Keratinocyte (primary cell): ENCODE results near the gene ASTN2. TPM values are rescaled to one million over a fixed set of nuclear protein-coding genes. Genes with fewer than 3 reads are reported as not detected.

Experiments
- DNase-seq: peaks from one replicate; pipeline ENCODE4 v3.0.0-alpha.2; 2011; ENCODE audit warnings: low read depth, missing footprints, low spot score
- FAIRE-seq: peaks from 2 replicates; lab custom pipeline; 2011; peaks lifted over from hg19 to GRCh38; lab: Jason Lieb, UNC
- H2AFZ ChIP-seq: 2 replicates; pipeline ENCODE4 v1.6.0; 2012; ENCODE audit warnings: low read length, control low read depth, inconsistent platforms; ENCODE audit not compliant: control insufficient read depth
- H3K27ac ChIP-seq: 2 replicates; pipeline ENCODE4 v1.5.1; 2011; ENCODE audit warnings: low read length; ENCODE audit not compliant: control insufficient read depth, insufficient read depth
- H3K27me3 ChIP-seq: 3 replicates; pipeline ENCODE4 v1.6.0; 2011; ENCODE audit warnings: low read length; ENCODE audit not compliant: control insufficient read depth, insufficient read depth; ENCODE audit errors: extremely low read depth
- H3K36me3 ChIP-seq, 2 experiments: 2 replicates in 1 of 2; 3 replicates in 1 of 2; pipeline ENCODE4 v1.5.1; 2011; ENCODE audit warnings: low read length in 2 of 2, mild to moderate bottlenecking in 1 of 2; ENCODE audit not compliant: control insufficient read depth in 2 of 2, insufficient read depth in 2 of 2; ENCODE audit errors: extremely low read depth in 1 of 2
- H3K4me1 ChIP-seq: 3 replicates; pipeline ENCODE4 v1.5.1; 2011; ENCODE audit warnings: low read length; ENCODE audit not compliant: control insufficient read depth, insufficient read depth; ENCODE audit errors: extremely low read depth
- H3K4me2 ChIP-seq: 3 replicates; pipeline ENCODE4 v1.6.0; 2011; ENCODE audit warnings: low read depth, low read length; ENCODE audit not compliant: control insufficient read depth, insufficient read depth; ENCODE audit errors: extremely low read depth
- H3K4me3 ChIP-seq, 3 experiments: fragments of 200-600 bp in 1 of 3; sonication (generic) in 1 of 3; 2 replicates in 2 of 3; 3 replicates in 1 of 3; pipeline ENCODE4 v1.5.1; 2011 to 2016; ENCODE audit warnings: low read length in 3 of 3, mild to moderate bottlenecking in 3 of 3, control low read depth in 2 of 3, inconsistent platforms in 1 of 3, low read depth in 1 of 3, mixed read lengths in 1 of 3, mixed run types in 1 of 3, moderate library complexity in 1 of 3; ENCODE audit not compliant: control insufficient read depth in 2 of 3, insufficient read depth in 2 of 3; ENCODE audit errors: extremely low read depth in 1 of 3
- H3K79me2 ChIP-seq: 2 replicates; pipeline ENCODE4 v1.6.0; 2012; ENCODE audit warnings: low read length; ENCODE audit not compliant: control insufficient read depth, insufficient read depth
- H3K9ac ChIP-seq: 3 replicates; pipeline ENCODE4 v1.6.0; 2011; ENCODE audit warnings: low read length; ENCODE audit not compliant: control insufficient read depth, insufficient read depth; ENCODE audit errors: extremely low read depth
- H3K9me1 ChIP-seq: 3 replicates; pipeline ENCODE4 v1.6.0; 2011; ENCODE audit warnings: low read length; ENCODE audit not compliant: control insufficient read depth, insufficient read depth; ENCODE audit errors: extremely low read depth
- H3K9me3 ChIP-seq: 2 replicates; pipeline ENCODE4 v1.5.1; 2012; ENCODE audit warnings: low read depth, low read length; ENCODE audit not compliant: control insufficient read depth
- H4K20me1 ChIP-seq: 3 replicates; pipeline ENCODE4 v1.6.0; 2011; ENCODE audit warnings: low read length; ENCODE audit not compliant: control insufficient read depth, insufficient read depth; ENCODE audit errors: extremely low read depth
- EZH2 ChIP-seq: IDR thresholded peaks from one replicate; pipeline ENCODE4 v1.6.1; 2012; ENCODE audit warnings: inconsistent platforms, mild to moderate bottlenecking, low read length, moderate library complexity
- dilution Hi-C: fragments of 300-500 bp; cut with MboI; formaldehyde crosslinking; loops from one replicate; pipeline ENCODE4 v1.7.0; 2020; ENCODE audit warnings: low sequenced_read_pairs; ENCODE audit not compliant: extremely low pct_ligation_motif_present
- polyA plus RNA-seq, 5 experiments: library from polyadenylated mRNA; depleted of rRNA in 3 of 5; stranded (reverse) in 3 of 5; stranded (forward) in 1 of 5; unstranded in 1 of 5; fragments of >200 nt; gene quantifications; 1 replicate in 1 of 5; 2 replicates in 3 of 5; 3 replicates in 1 of 5; pipeline versions ENCODE4 v1.2.1 to v1.2.3, GENCODE V29; 2011 to 2012; ENCODE audit warnings: missing spikeins in 2 of 5, low read depth in 1 of 5, low replicate concordance in 1 of 5
- TF ChIP-seq, protein P1 (sequence below), 3 experiments: IDR thresholded peaks in 1 of 3; conservative IDR thresholded peaks in 1 of 3; optimal IDR thresholded peaks in 1 of 3; 2 replicates in 2 of 3; 3 replicates in 1 of 3; pipeline versions ENCODE3 to v1.5.1; 2011; ENCODE audit warnings: low read length in 3 of 3, mild to moderate bottlenecking in 3 of 3, moderate library complexity in 2 of 3, control low read depth in 1 of 3, inconsistent platforms in 1 of 3; ENCODE audit not compliant: insufficient read depth in 2 of 3; ENCODE audit errors: extremely low read depth in 1 of 3

Gene ASTN2
- polyA plus RNA-seq, 1 donor (not counting 4 experiments of a cell fraction or from before 2014, with no cell fraction given), result 0.31 TPM

DNA sequence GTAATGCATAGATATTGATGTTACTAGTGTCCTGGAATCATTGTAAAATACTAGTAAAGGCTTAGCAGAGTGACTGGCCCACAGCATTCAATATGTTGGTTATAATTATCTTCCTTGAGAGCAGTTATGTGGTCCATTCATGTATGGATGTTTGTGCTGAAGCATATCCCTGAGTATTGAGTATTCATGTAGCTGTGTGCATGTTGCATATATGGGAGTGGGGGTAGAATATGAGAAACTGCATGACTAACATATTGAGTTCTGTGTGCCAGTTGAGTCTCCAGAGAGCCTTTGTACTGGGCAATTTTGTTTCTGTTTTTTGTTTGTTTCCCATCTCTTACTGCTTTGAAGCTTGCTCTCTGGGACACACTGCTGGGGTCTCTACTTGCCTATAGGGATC is 950.4 kb downstream of the ASTN2 start:
- no peaks in the 10 kb centered on the region for H3K79me2 ChIP-seq
- H3K36me3 ChIP-seq, result no peaks in the 10 kb centered on the region
- no peak overlapping the region for H3K4me2 ChIP-seq
- H4K20me1 ChIP-seq, result no peaks in the 10 kb centered on the region
- H3K9me3 ChIP-seq, result no peaks in the 10 kb centered on the region
- TF ChIP-seq EZH2, result no peak
- H2AFZ ChIP-seq, result no peak overlapping the region
- no peak overlapping the region for H3K9ac ChIP-seq
- no peak overlapping the region for H3K27ac ChIP-seq
- dilution Hi-C loops, result no loop called here
- DNase-seq, result no peak
- FAIRE-seq, result no peak
- H3K27me3 ChIP-seq, result peaks cover 6% of the 10 kb centered on the region
- H3K4me3 ChIP-seq, result no peak overlapping the region
- H3K4me1 ChIP-seq, result no peaks in the 10 kb centered on the region
- no peaks in the 10 kb centered on the region for H3K9me1 ChIP-seq

DNA sequence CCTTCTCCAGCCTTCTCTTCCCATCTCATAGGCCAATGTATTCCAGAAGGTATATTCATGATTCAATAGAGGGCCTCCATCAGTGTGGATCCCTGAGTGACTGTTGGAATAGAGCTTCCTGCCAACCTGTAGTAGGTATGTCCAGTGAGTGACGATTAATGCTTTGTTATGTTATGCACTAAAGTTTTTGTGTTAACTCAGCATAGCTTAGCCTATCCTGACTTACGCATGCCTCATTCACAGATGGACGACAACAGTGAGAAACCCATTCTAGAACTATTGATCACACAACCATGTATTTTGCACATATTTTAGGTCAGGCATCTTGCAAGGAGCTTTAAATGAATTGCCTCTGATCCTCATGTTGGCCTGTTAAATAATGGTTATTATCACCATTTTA is 953.2 kb downstream of the ASTN2 start:
- Histone ChIP-seq H3K9me1 (no peaks in the 10 kb centered on the region), H3K27ac (no peak overlapping the region), H3K27me3 (peaks cover 6% of the 10 kb centered on the region), H3K4me3 (no peak overlapping the region), H3K9me3 (no peaks in the 10 kb centered on the region), H3K79me2 (no peaks in the 10 kb centered on the region), H2AFZ (no peak overlapping the region), H3K4me1 (no peaks in the 10 kb centered on the region), H4K20me1 (no peaks in the 10 kb centered on the region), H3K9ac (no peak overlapping the region), H3K36me3 (no peaks in the 10 kb centered on the region), H3K4me2 (no peak overlapping the region)
- dilution Hi-C loops, result no loop called here
- DNase-seq (no peak), FAIRE-seq (no peak)
- TF ChIP-seq, protein P1, sequence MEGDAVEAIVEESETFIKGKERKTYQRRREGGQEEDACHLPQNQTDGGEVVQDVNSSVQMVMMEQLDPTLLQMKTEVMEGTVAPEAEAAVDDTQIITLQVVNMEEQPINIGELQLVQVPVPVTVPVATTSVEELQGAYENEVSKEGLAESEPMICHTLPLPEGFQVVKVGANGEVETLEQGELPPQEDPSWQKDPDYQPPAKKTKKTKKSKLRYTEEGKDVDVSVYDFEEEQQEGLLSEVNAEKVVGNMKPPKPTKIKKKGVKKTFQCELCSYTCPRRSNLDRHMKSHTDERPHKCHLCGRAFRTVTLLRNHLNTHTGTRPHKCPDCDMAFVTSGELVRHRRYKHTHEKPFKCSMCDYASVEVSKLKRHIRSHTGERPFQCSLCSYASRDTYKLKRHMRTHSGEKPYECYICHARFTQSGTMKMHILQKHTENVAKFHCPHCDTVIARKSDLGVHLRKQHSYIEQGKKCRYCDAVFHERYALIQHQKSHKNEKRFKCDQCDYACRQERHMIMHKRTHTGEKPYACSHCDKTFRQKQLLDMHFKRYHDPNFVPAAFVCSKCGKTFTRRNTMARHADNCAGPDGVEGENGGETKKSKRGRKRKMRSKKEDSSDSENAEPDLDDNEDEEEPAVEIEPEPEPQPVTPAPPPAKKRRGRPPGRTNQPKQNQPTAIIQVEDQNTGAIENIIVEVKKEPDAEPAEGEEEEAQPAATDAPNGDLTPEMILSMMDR (optimal IDR thresholded peaks at IDR 0.05 in 1 of 3, IDR thresholded peaks at IDR 0.05 in 1 of 3, conservative IDR thresholded peaks at IDR 0.05 in 1 of 3; ENCODE audit: extremely low read depth in 1 of 3, insufficient read depth in 2 of 3, low read length in 3 of 3), result no peak
- TF ChIP-seq EZH2, result no peak

DNA sequence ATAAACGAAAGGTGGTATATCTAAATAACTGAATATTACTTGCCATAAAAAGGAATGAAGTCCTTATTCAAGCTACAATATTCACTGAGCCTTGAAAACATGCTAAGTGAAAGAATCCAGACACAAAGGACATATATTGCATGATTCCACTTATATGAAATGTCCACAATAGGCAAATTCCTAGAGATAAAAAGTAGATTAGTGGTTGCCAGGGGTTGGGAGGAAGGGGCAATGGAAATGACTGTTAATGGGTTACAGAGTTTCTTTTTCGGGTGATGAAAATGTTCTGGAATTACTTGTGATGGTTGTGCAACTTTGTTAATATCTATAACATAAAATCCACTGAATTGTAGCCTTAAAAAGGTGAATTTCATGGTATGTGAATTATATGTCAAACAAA is 954.8 kb downstream of the ASTN2 start:
- FAIRE-seq (no peak), DNase-seq (no peak)
- no peak overlapping the region for H3K4me3 ChIP-seq
- no peaks in the 10 kb centered on the region for H4K20me1 ChIP-seq
- H3K79me2 ChIP-seq, result no peaks in the 10 kb centered on the region
- H3K36me3 ChIP-seq, result no peaks in the 10 kb centered on the region
- no peaks in the 10 kb centered on the region for H3K9me3 ChIP-seq
- no peak overlapping the region for H3K9ac ChIP-seq
- H2AFZ ChIP-seq, result no peak overlapping the region
- no peak overlapping the region for H3K4me2 ChIP-seq
- dilution Hi-C loops, result no loop called here
- TF ChIP-seq, protein P1 (optimal IDR thresholded peaks at IDR 0.05 in 1 of 3, IDR thresholded peaks at IDR 0.05 in 1 of 3, conservative IDR thresholded peaks at IDR 0.05 in 1 of 3; ENCODE audit: extremely low read depth in 1 of 3, insufficient read depth in 2 of 3, low read length in 3 of 3), result no peak
- no peak for TF ChIP-seq EZH2
- no peaks in the 10 kb centered on the region for H3K4me1 ChIP-seq
- no peak overlapping the region for H3K27ac ChIP-seq
- no peaks in the 10 kb centered on the region for H3K9me1 ChIP-seq
- H3K27me3 ChIP-seq, result no peaks in the 10 kb centered on the region
